ENCODE measurements around the gene ZNF266.

DNA sequence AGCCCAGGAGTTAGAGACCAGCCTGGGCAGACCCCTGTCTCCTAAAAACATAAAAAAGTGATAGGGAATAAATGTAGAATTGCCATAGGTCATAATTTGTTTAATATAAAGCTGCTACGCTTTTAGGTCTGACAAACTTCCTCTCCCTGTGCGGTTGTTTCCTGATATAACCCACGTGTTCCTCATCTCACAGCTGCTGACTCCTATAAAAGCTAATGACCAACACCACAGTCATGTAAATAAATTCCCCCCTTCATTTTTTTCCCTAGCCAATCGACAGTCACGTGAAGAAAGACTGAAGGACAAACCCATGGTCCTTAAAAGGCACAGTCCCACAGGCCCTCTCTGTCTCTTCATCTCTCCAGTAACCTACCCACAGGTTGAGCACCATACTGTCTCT lies 27.5 kb downstream of the ZNF266 start:
- TF ChIP-seq EZH2 (IDR thresholded peaks at IDR 0.05; ENCODE audit: low read depth, unreplicated experiment) = no peak
- TF ChIP-seq CTCF (conservative IDR thresholded peaks at IDR 0.05; ENCODE audit: low read depth in 2 of 2) = no peak
- no peak for TF ChIP-seq CREB1 (CRISPR knock-in tag; IDR thresholded peaks at IDR 0.05; ENCODE audit: low read depth)
- no peak for TF ChIP-seq EZH2phosphoT487 (IDR thresholded peaks at IDR 0.05; ENCODE audit: unreplicated experiment)
- no peak for TF ChIP-seq REST (IDR thresholded peaks at IDR 0.05; ENCODE audit: unreplicated experiment)
- no peak for TF ChIP-seq ETS1 (IDR thresholded peaks at IDR 0.05)
- TF ChIP-seq POLR2AphosphoS5 (IDR thresholded peaks at IDR 0.05; ENCODE audit: low read depth) = no peak
- TF ChIP-seq ZNF114 (CRISPR knock-in tag; IDR thresholded peaks at IDR 0.05) = no peak
- TF ChIP-seq JUNB (IDR thresholded peaks at IDR 0.05; ENCODE audit: unreplicated experiment) = no peak
- no peak for TF ChIP-seq STAT1 (IDR thresholded peaks at IDR 0.05; ENCODE audit: unreplicated experiment)
- no peak for TF ChIP-seq ZNF462 (CRISPR knock-in tag; IDR thresholded peaks at IDR 0.05)
- TF ChIP-seq ZNF331 (CRISPR knock-in tag; IDR thresholded peaks at IDR 0.05; ENCODE audit: low read depth) = no peak

Measured in GM23338 (cell line).